ENCODE data around the gene STK4. TPM values are rescaled to one million over a fixed set of nuclear protein-coding genes. Genes with fewer than 3 reads are reported as not detected.
A peak's percentile ranks its signal among the peaks of the same experiment; 100 is the strongest.

The STK4 gene
- total and polyA plus RNA-seq, 2 of the 4 experiments (the other 2 are of a cell fraction) = 10.2 to 22.2 TPM

- TF ChIP-seq ELK1 (IDR thresholded peaks at IDR 0.05; ENCODE audit: borderline replicate concordance, low read depth, low read length) = no peak
- TF ChIP-seq SMC3 (IDR thresholded peaks at IDR 0.05; ENCODE audit: low read depth, low read length) = peak; percentile 45
These were observed 114.7 kb downstream of the STK4 start (continued) for GRCh38 chr20:45080867-45081624.

- Histone ChIP-seq H3K4me2 (ENCODE audit: low read depth, low read length) (no peak overlapping the region), H4K8ac (ENCODE audit: low read depth in 2 of 2, low read length in 2 of 2) (no peak overlapping the region), H4K91ac (ENCODE audit: insufficient read depth, low read depth, low read length) (no peak overlapping the region), H3K27me3 (ENCODE audit: control insufficient read depth, insufficient read depth, low read length) (no peaks in the 10 kb centered on the region), H3K4ac (ENCODE audit: low read depth, low read length) (no peak overlapping the region), H3K56ac (ENCODE audit: extremely low read depth, insufficient read depth, low read length) (no peak overlapping the region), H3K4me1 (ENCODE audit: control insufficient read depth, insufficient read depth, low read length) (peaks cover 11% of the 10 kb centered on the region), H3K23ac (ENCODE audit: low read depth, low read length) (no peak overlapping the region), H2BK5ac (ENCODE audit: low read depth, low read length, poor library complexity, severe bottlenecking) (no peak overlapping the region), H2BK120ac (ENCODE audit: low read depth, low read length) (no peak overlapping the region), H3K9me3 (ENCODE audit: control insufficient read depth, insufficient read depth, low read length) (no peaks in the 10 kb centered on the region), H3K9me1 (ENCODE audit: insufficient read depth, low read length) (no peaks in the 10 kb centered on the region; the same call in 1 of the 2 replicates), H2BK20ac (ENCODE audit: low read depth, low read length) (no peak overlapping the region), H3K79me1 (ENCODE audit: low read depth in 1 of 2, low read length in 2 of 2) (no peaks in the 10 kb centered on the region; a peak in 1 of 4 replicates), H4K5ac (ENCODE audit: low read depth, low read length) (no peak overlapping the region), H2AFZ (replicated peaks; ENCODE audit: low read length, poor library complexity) (no peak overlapping the region), H2AK5ac (ENCODE audit: low read depth, low read length) (no peak overlapping the region), H2AK9ac (replicated peaks; ENCODE audit: low read depth, low read length, poor library complexity) (no peak overlapping the region), H3K14ac (replicated peaks; ENCODE audit: low read depth, low read length) (no peak overlapping the region), H2BK15ac (ENCODE audit: low read depth, low read length) (no peak overlapping the region), H4K20me1 (ENCODE audit: insufficient read depth, low read length) (no peaks in the 10 kb centered on the region), H3K9ac (ENCODE audit: low read depth, low read length) (no peak overlapping the region), H3K27ac (ENCODE audit: insufficient read depth, low read length) (no peak overlapping the region), H3K4me3 (ENCODE audit: insufficient read depth, low read depth, low read length) (no peak overlapping the region), H3K18ac (ENCODE audit: low read depth, low read length) (no peak overlapping the region), H3K36me3 (ENCODE audit: control insufficient read depth, insufficient read depth, low read length) (0 out of 2 replicates have a peak, but pooled peaks cover 1% of the 10 kb centered on the region)
- in situ Hi-C loops (cut with MboI; ENCODE audit: low sequenced_read_pairs) = no loop called here
- no peak for ATAC-seq (ENCODE audit: low read depth)
- TF ChIP-seq BHLHE40 (IDR thresholded peaks at IDR 0.05; ENCODE audit: low read depth, low read length) (no peak), RFX5 (IDR thresholded peaks at IDR 0.05; ENCODE audit: low read depth, low read length) (no peak), SMC3 (IDR thresholded peaks at IDR 0.05; ENCODE audit: low read depth, low read length) (no peak), USF2 (IDR thresholded peaks at IDR 0.05; ENCODE audit: low read depth, low read length) (no peak), CTCF (conservative IDR thresholded peaks at IDR 0.05; ENCODE audit: low read depth, low read length) (no peak), RAD21 (IDR thresholded peaks at IDR 0.05; ENCODE audit: low read length) (no peak), MAZ (IDR thresholded peaks at IDR 0.05; ENCODE audit: borderline replicate concordance, low read depth, low read length) (no peak), CEBPB (IDR thresholded peaks at IDR 0.05; ENCODE audit: low read depth, low read length) (no peak)
- dilution Hi-C loops (cut with HindIII; ENCODE audit: low sequenced_read_pairs, unreplicated experiment) = no loop called here
- no CpG with 5 or more reads among the region's 3 CpGs for WGBS, 2 experiments (ENCODE audit: extremely low coverage in 2 of 2, insufficient read length in 1 of 2)
- CTCF ChIA-PET = no interaction called here
- no peak for DNase-seq
- intact Hi-C loops (cut with micrococcal nuclease) = no loop called here
- BruUV-seq (replicated peaks) = no TSS peak
- POLR2A ChIA-PET (ENCODE audit: unreplicated experiment) = no interaction called here
These were observed 116.2 kb downstream of the STK4 start for GRCh38 chr20:45082468-45082867.
